GM12892 (cell line): Measurements from ENCODE around the gene EDC4. TPM values are rescaled to one million over a fixed set of nuclear protein-coding genes. Genes with fewer than 3 reads are reported as not detected.
"Not testable (repeated sequence)": the region's sequence is repeated elsewhere in the genome, so short reads cannot be mapped to it uniquely, and the experiment has no call there.

Experiments
- DNase-seq: peaks from one replicate; pipeline ENCODE4 v3.0.0; 2011; ENCODE audit not compliant: insufficient read length
- FAIRE-seq: peaks from 2 replicates; lab custom pipeline; 2011; peaks lifted over from hg19 to GRCh38; lab: Jason Lieb, UNC
- POLR2A ChIP-seq: IDR thresholded peaks from 2 replicates; pipeline ENCODE4 v1.6.1; 2011; ENCODE audit warnings: low read depth, low read length, control low read depth
- POLR2AphosphoS5 ChIP-seq: IDR thresholded peaks from 2 replicates; pipeline ENCODE4 v1.6.1; 2011; ENCODE audit warnings: low read depth, low read length, control low read depth
- TAF1 ChIP-seq: IDR thresholded peaks from 2 replicates; pipeline ENCODE4 v1.6.1; 2011; ENCODE audit warnings: low read depth, mild to moderate bottlenecking, control low read depth, low read length, borderline replicate concordance
- polyA plus RNA-seq: library from polyadenylated mRNA; unstranded; fragments of >200 nt; gene quantifications from one replicate; pipeline ENCODE4 v1.2.1, GENCODE V29; 2012; ENCODE audit warnings: missing spikeins, inconsistent platforms; ENCODE audit not compliant: missing spikeins

EDC4 gene, protein sequence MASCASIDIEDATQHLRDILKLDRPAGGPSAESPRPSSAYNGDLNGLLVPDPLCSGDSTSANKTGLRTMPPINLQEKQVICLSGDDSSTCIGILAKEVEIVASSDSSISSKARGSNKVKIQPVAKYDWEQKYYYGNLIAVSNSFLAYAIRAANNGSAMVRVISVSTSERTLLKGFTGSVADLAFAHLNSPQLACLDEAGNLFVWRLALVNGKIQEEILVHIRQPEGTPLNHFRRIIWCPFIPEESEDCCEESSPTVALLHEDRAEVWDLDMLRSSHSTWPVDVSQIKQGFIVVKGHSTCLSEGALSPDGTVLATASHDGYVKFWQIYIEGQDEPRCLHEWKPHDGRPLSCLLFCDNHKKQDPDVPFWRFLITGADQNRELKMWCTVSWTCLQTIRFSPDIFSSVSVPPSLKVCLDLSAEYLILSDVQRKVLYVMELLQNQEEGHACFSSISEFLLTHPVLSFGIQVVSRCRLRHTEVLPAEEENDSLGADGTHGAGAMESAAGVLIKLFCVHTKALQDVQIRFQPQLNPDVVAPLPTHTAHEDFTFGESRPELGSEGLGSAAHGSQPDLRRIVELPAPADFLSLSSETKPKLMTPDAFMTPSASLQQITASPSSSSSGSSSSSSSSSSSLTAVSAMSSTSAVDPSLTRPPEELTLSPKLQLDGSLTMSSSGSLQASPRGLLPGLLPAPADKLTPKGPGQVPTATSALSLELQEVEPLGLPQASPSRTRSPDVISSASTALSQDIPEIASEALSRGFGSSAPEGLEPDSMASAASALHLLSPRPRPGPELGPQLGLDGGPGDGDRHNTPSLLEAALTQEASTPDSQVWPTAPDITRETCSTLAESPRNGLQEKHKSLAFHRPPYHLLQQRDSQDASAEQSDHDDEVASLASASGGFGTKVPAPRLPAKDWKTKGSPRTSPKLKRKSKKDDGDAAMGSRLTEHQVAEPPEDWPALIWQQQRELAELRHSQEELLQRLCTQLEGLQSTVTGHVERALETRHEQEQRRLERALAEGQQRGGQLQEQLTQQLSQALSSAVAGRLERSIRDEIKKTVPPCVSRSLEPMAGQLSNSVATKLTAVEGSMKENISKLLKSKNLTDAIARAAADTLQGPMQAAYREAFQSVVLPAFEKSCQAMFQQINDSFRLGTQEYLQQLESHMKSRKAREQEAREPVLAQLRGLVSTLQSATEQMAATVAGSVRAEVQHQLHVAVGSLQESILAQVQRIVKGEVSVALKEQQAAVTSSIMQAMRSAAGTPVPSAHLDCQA (N-terminal part only)
- 46.5 TPM for polyA plus RNA-seq

- TF ChIP-seq POLR2A, result peak; percentile 74
- peak; percentile 49; the same call in 1 of the 2 replicates for TF ChIP-seq TAF1
- peak; percentile 65 for TF ChIP-seq POLR2AphosphoS5
- peak; percentile 97 for DNase-seq
These were observed at the start of gene EDC4 for GRCh38 chr16:67872631-67873434. Gene EDC4 (plus strand): TSS chr16:67873052. CDS start chr16:67873262, 210 bp downstream.

DNA sequence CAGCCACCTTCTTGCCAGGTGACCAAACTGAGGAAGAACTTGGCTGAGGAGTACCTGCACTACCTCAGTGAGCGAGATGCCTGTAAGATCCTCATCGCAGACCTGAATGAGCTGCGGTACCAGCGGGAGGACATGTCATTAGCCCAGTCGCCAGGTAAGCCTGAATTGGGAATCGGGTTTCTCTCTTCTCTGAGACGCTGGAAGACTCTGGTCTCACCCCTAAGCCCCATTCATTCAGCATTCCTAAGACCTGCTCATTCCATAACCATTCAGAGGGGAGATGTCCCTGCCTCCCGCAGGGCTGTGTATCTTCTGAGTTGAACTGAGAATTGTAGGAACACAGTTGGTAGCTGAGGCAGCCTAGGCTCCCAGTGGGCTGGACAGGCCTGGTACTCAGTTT, 47.7 kb upstream of the EDC4 start:
- DNase-seq, result no peak
- TF ChIP-seq TAF1, result no peak
- TF ChIP-seq POLR2A, result no peak
- TF ChIP-seq POLR2AphosphoS5, result no peak
- FAIRE-seq, result no peak

More at GRCh38 chr16:67872631-67873434, at the start of gene EDC4:
- FAIRE-seq, result peak; percentile 89

- TF ChIP-seq POLR2A (no peak), TAF1 (no peak), POLR2AphosphoS5 (no peak)
- FAIRE-seq (no peak), DNase-seq (no peak)
These were observed 46.9 kb upstream of the EDC4 start for GRCh38 chr16:67825906-67826305.

GRCh38 chr16:67828651-67829050, 44.2 kb upstream of the EDC4 start:
- no peak for FAIRE-seq
- no peak for DNase-seq
- TF ChIP-seq TAF1 (no peak), POLR2AphosphoS5 (no peak), POLR2A (no peak)

DNA sequence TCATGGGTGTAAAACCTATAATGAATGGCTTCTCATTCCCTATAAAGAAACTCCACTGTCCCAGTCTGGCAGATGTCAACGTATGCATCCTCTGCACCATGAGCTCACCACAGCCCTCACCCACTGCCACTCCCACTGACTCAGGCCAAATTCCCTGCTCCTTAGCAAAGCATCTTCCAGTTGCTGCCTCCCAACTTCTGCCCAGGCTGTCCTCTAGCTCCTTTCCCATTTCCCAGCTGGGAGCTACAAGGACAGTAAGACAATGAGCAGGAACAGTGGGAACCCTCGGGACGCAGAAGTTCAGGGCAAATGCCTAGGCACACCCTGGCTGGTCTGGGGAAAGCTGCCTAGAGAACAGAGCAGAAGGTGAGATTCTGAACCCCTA, 39.8 kb upstream of the EDC4 start:
- DNase-seq (no peak), FAIRE-seq (no peak)
- TF ChIP-seq POLR2A, result no peak
- no peak for TF ChIP-seq TAF1
- TF ChIP-seq POLR2AphosphoS5, result no peak

GRCh38 chr16:67833415-67834241, 39.2 kb upstream of the EDC4 start:
- DNase-seq, result peak; percentile 99
- TF ChIP-seq TAF1 (peak; percentile 98), POLR2AphosphoS5 (peak; percentile 85), POLR2A (peak; percentile 94)
- peak; percentile 97 for FAIRE-seq

DNA sequence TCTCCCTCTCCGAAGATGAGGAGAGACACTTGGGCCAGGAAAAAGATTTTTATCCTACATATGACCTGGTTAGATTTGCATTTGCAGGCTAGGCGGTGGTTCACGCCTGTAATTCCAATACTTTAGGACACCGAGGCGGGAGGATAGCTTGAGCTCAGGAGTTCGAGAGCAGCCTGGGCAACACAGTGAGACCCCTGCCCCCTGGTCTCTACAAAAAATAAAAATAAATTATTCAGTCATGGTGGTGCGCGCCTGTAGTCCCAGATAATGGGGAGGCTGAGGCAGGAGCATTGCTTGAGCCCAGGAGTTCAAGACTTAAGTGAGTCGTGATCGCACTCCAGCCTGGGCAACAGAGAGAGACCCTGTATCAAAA, 38.6 kb upstream of the EDC4 start:
- DNase-seq (no peak), FAIRE-seq (no peak)
- TF ChIP-seq TAF1 (no peak), POLR2AphosphoS5 (no peak), POLR2A (no peak)

DNA sequence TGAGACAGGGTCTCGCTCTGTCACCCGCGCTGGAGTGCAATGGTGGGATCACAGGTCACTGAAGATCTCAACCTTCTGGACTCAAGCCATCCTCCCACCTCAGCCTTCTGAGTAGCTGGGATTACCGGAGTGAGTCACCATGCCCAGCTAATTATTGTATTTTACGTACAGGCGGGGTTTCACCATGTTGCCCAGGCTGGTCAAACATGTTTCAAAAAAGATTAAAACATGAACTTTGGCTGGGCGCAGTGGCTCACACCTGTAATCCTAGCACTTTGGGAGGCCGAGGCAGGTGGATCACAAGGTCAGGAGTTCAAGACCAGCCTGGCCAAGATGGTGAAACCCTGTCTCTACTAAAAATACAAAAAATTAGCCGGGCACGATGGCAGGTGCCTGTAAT, 35.7 kb upstream of the EDC4 start:
- not testable (repeated sequence) for DNase-seq, FAIRE-seq

- no peak for FAIRE-seq
- DNase-seq, result no peak
- TF ChIP-seq TAF1, result no peak
- TF ChIP-seq POLR2AphosphoS5, result no peak
- no peak for TF ChIP-seq POLR2A
These were observed 35.0 kb upstream of the EDC4 start for GRCh38 chr16:67837811-67838210.

DNA sequence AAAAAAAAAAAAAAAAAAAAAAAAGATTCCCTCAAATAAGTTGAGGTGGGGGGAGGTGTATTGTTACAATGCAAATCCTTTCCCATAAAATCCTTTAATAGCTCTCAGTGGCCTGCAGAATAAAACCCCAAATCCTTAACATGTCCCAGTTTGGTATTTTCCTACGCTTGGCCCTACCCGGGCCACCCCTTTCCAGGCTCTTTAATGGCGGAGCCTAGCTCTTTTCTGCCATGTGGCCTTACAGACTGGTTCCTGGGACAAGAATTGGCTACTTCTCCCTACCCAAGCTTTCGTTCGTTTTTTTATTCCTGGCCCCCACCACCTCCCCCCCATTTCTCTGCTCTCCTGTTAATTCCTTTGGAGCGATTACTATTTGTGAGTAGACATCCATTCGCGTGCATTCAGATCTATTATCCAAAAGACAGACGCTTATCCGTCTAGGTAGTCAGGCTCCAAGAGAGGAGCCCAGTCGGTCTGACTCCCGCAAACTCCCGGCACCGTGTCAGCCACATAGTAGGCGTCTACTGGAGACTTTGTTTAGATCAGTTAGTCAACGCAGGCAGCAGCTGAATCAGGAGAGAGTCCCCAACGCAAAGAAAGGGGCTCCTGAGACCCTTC, 31.5 kb upstream of the EDC4 start:
- TF ChIP-seq TAF1 (no peak), POLR2AphosphoS5 (no peak), POLR2A (no peak)
- FAIRE-seq, result no peak
- DNase-seq, result no peak
